T-helper 17 cell (primary cell): ENCODE measurements around the gene STX2. TPM values are rescaled to one million over a fixed set of nuclear protein-coding genes. Genes with fewer than 3 reads are reported as not detected.
"Not testable (repeated sequence)": the region's sequence is repeated elsewhere in the genome, so short reads cannot be mapped to it uniquely, and the experiment has no call there.

Experiments used
- ATAC-seq: fragments of 150-1000 bp; cut with Tn5 transposase; 2 replicates; pipeline ENCODE4 v1.10.0; 2021; ENCODE audit warnings: mild to moderate bottlenecking, moderate library complexity
- DNase-seq, 3 donors: peaks; one replicate each; pipeline versions ENCODE4 v3.0.0 to v3.0.0-alpha.2; 2020 to 2021
- H3K9me3 ChIP-seq: one replicate; pipeline ENCODE4 v1.7.0; 2013; ENCODE audit warnings: low read length, mild to moderate bottlenecking; ENCODE audit not compliant: control insufficient read depth, poor library complexity, severe bottlenecking
- H3K27ac Mint-ChIP-seq: one replicate; pipeline ENCODE4 v1.8.0; 2022; ENCODE audit warnings: mild to moderate bottlenecking, moderate library complexity, mixed read lengths
- H3K27me3 Mint-ChIP-seq: one replicate; pipeline ENCODE4 v1.8.0; 2022; ENCODE audit warnings: mixed read lengths
- H3K36me3 Mint-ChIP-seq: one replicate; pipeline ENCODE4 v1.8.0; 2022; ENCODE audit warnings: low read depth, mixed read lengths
- H3K4me1 Mint-ChIP-seq: one replicate; pipeline ENCODE4 v1.8.0; 2022; ENCODE audit warnings: mild to moderate bottlenecking, mixed read lengths
- H3K4me3 Mint-ChIP-seq: one replicate; pipeline ENCODE4 v1.8.0; 2022; ENCODE audit warnings: mild to moderate bottlenecking, moderate library complexity, mixed read lengths
- total RNA-seq, 4 donors: library from RNA in 2 of 4; stranded (reverse) in 2 of 4; gene quantifications; one replicate each; pipeline ENCODE4 v1.2.3 and lab custom pipeline; 2022 to 2026

STX2 gene
- total RNA-seq, 2 donors from 2014 or later: 22.5 to 41.1 TPM

DNA sequence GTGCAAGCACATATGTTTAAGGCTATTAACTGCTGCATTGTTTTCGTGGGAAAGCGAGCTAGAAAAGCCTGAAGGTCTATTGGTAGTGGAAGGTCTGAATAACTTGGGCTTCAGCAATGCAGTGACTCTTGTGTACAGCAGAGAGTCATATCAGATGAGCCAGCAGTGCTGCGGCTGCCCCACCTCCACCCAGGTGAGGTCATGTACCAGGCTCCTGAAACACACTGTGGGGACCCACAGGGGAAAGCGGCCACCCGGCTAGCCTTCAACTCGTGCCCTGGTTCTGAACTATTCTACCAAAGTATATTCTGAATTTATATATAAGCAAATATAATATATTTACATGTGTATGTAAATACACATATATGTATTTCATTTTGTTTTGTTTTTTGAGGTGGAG is 20.1 kb upstream of the STX2 start:
- H3K4me1 Mint-ChIP-seq: no peaks in the 10 kb centered on the region
- peaks cover 2% of the 10 kb centered on the region for H3K36me3 Mint-ChIP-seq

DNA sequence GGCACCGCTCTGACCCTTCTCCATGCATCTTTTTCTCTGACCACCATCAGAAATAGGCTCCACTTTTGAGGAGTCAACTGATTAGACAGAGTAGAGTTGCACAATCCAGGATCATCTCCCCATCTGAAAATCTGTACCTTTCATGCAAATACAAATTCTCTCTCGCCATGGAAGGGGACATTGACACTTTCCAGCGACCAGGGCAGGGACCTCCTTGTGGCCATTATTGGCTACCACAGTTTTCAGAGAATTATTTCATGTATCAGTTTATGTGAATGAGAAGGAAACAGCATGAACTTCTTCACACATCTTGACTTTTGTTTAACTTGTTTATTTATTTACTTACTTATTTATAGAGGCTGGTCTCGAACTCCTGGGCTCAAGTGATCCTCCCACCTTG is 19.0 kb upstream of the STX2 start:
- peaks cover 2% of the 10 kb centered on the region for H3K36me3 Mint-ChIP-seq
- H3K4me1 Mint-ChIP-seq: no peaks in the 10 kb centered on the region
- ATAC-seq (no peak), DNase-seq (no peak)
- H3K4me3 Mint-ChIP-seq: no peak overlapping the region
- H3K27ac Mint-ChIP-seq: no peak overlapping the region
- peaks cover 4% of the 10 kb centered on the region for H3K27me3 Mint-ChIP-seq
- H3K9me3 ChIP-seq: no peaks in the 10 kb centered on the region

More for the DNA sequence above, 20.1 kb upstream of the STX2 start:
- H3K9me3 ChIP-seq: no peaks in the 10 kb centered on the region
- DNase-seq: no peak
- Mint-ChIP-seq H3K27ac (no peak overlapping the region), H3K27me3 (peaks cover 4% of the 10 kb centered on the region), H3K4me3 (no peak overlapping the region)
- ATAC-seq: no peak

DNA sequence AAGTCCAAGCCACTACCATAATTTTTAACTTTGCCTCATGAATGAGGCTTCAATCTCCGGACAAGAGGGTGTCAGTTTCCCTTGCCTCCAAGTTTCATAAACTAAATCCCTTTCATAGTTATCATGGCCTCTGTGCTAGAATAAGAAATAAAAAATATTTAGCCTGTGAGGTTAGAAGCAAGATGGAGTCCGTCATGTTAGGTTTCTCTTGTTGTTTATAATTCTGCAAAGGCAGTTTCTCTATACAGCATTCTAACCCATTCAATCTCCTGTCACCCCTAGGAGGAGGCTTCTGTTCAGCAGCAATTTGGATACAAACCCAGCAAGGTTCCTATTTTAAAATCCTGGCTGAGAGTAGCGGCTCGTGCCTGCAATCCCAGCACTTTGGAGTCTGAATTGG is 17.0 kb upstream of the STX2 start:
- Mint-ChIP-seq H3K27ac (no peak overlapping the region), H3K27me3 (peaks cover 4% of the 10 kb centered on the region), H3K4me3 (no peak overlapping the region), H3K4me1 (no peaks in the 10 kb centered on the region), H3K36me3 (no peaks in the 10 kb centered on the region)
- DNase-seq (no peak), ATAC-seq (no peak)
- no peaks in the 10 kb centered on the region for H3K9me3 ChIP-seq

DNA sequence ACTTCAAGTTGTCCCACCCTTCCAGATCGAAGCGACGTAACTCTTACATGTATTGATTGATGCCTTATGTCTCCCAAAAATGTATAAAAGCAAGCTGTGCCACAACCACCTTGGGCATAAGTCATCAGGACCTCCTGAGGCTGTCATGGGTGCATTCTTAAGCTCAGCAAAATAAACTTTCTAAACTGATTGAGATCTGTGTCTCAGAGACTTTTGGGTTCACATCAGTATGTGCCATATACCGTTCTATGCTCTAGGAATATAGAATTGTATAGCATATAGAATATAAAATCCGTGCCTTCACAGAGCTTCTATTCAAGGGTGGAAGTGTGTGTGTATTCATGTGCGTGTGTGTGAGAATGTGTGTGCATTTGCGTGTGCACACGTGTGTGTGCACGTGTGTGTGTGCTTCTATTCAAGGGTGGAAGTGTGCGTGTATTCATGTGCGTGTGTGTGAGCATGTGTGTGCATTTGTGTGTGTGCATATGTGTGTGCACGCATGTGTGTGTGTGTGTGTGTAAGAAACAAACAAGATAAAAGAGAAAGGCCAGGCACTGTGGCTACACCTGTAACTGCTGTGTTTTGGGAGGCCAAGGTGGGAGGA is 11.5 kb upstream of the STX2 start:
- Mint-ChIP-seq H3K27ac (no peak overlapping the region), H3K27me3 (no peaks in the 10 kb centered on the region), H3K4me3 (no peak overlapping the region), H3K4me1 (no peaks in the 10 kb centered on the region), H3K36me3 (peaks cover 2% of the 10 kb centered on the region)
- no peaks in the 10 kb centered on the region for H3K9me3 ChIP-seq
- ATAC-seq: no peak
- no peak for DNase-seq

DNA sequence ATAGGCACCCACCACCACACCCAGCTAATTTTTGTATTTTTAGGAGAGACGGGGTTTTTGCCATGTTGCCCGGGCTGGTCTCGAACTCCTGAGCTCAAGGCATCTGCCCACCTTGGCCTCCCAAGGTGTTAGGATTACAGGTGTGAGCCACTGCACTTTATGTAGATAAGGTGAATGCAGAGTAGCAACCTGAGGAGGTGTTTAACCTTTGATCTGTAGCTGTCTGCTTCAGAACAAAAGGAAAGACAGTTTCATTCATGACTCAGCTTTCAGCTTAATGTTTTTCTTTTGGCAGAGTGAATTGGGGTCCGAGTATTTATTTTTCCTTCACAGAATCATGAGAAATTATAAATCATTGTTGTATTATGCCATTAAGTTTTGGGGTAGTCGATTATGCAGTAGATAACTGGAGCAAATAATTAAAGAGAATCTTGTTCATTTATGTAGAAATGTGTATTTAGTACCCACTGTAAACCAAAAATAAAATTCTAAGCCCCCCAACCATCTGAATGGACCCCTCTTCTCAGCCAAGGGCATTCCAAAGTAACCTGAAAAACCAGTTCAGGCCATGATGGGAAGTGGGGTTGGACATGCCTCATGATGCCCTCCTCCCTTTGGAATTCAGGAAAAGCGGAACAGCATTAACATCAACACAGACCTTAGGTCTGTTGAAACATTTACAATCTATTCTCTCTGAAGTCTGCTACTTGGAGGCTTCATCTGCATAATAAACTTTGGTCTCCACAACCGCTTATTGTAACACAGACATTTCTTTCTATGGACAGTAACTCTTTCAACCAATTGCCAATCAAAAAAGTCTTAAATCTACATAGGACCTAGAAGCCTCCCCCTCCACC is 10.7 kb upstream of the STX2 start:
- no peak overlapping the region for H3K4me3 Mint-ChIP-seq
- ATAC-seq: no peak

DNA sequence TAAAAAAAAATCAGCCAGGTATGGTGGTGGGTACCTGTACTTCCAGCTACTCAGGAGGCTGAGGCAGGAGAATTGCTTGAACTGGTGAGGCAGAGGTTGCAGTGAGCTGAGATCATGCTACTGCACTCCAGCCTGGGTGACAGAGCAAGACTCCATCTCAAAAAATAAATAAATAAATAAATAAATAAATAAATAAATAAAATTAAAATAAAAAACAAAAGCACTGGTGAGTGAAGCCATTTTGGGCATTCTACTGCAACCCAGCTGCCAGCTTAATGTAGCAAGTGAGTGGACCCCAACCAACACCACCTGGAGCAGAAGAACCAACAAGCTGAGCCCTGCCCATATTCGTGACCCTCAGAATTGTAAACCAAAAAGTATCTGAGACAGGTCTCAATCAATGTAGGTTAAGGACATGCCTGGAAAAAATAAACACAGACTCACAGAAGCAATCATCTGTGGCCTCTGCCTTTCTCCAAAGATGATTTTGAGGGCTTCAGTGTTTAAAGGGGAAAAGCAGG is 9.8 kb upstream of the STX2 start:
- not testable (repeated sequence) for DNase-seq, ATAC-seq, H3K4me3 Mint-ChIP-seq, H3K27me3 Mint-ChIP-seq, H3K36me3 Mint-ChIP-seq, H3K4me1 Mint-ChIP-seq, H3K27ac Mint-ChIP-seq, H3K9me3 ChIP-seq

More for the DNA sequence above, 10.7 kb upstream of the STX2 start:
- Mint-ChIP-seq H3K27ac (no peak overlapping the region), H3K4me1 (no peaks in the 10 kb centered on the region), H3K27me3 (no peaks in the 10 kb centered on the region), H3K36me3 (peaks cover 2% of the 10 kb centered on the region)
- H3K9me3 ChIP-seq: no peaks in the 10 kb centered on the region
- no peak for DNase-seq

DNA sequence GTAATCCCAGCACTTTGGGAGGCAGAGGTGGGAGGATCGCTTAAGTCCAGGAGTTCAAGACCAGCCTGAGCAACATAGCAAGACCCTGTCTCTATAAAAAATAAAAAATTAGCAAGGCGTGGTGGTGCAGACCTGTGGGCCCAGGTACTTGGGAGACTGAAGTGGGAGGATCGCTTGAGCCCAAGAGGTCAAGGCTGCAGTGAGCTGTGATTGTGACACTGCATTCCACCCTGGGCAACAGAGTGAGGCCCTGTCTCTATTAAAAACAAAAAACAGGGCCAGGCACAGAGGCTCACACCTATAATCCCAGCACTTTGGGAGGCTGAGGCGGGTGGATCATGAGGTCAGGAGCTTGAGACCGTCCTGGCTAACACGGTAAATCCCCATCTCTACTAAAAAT is 9.1 kb upstream of the STX2 start:
- not testable (repeated sequence) for H3K27me3 Mint-ChIP-seq, H3K9me3 ChIP-seq, H3K36me3 Mint-ChIP-seq, ATAC-seq, H3K27ac Mint-ChIP-seq, DNase-seq, H3K4me3 Mint-ChIP-seq, H3K4me1 Mint-ChIP-seq

DNA sequence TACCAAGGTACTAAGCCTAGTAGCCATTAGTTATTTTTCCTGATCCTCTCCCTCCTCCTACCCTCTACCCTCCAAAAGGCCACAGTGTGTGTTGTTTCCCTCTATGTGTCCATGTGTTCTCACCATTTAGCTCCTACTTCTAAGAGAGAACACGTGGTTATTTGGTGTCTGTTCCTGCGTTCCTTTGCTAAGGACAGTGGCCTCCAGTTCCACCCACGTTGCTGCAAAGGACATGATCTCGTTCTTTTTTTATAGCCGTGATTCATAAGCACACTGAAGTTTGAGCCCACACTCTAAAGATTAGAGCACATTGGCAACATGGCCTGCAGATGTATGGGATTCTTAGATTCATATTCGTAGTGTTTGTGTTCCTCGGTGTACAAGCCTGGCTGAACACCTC is 8.1 kb upstream of the STX2 start:
- H3K27me3 Mint-ChIP-seq: no peaks in the 10 kb centered on the region
- H3K4me3 Mint-ChIP-seq: no peak overlapping the region
- no peaks in the 10 kb centered on the region for H3K9me3 ChIP-seq
- no peaks in the 10 kb centered on the region for H3K4me1 Mint-ChIP-seq
- ATAC-seq (no peak), DNase-seq (no peak)
- peaks cover 2% of the 10 kb centered on the region for H3K36me3 Mint-ChIP-seq
- H3K27ac Mint-ChIP-seq: no peak overlapping the region

DNA sequence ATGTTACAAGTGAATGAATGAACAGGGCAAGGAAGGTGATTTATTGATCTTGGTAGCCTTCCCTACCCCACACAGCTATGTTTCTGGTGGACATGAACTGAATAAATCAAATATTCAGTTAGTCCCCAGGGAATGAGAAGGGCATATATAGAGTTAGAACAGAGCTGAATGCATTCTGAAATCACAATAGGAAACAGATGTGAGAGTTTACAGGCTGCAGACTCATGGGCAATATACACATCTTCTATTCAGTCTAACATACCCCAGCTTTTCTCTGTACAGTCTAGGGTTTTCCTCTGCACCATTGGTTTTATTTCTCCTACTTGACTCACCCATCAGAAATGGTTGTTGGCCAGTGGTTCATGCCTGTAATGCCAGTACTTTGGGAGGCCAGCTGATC is 7.3 kb upstream of the STX2 start:
- H3K36me3 Mint-ChIP-seq: peaks cover 2% of the 10 kb centered on the region
- ATAC-seq (no peak), DNase-seq (no peak)
- no peaks in the 10 kb centered on the region for H3K27me3 Mint-ChIP-seq
- H3K4me3 Mint-ChIP-seq: no peak overlapping the region
- no peak overlapping the region for H3K27ac Mint-ChIP-seq
- no peaks in the 10 kb centered on the region for H3K4me1 Mint-ChIP-seq
- no peaks in the 10 kb centered on the region for H3K9me3 ChIP-seq

DNA sequence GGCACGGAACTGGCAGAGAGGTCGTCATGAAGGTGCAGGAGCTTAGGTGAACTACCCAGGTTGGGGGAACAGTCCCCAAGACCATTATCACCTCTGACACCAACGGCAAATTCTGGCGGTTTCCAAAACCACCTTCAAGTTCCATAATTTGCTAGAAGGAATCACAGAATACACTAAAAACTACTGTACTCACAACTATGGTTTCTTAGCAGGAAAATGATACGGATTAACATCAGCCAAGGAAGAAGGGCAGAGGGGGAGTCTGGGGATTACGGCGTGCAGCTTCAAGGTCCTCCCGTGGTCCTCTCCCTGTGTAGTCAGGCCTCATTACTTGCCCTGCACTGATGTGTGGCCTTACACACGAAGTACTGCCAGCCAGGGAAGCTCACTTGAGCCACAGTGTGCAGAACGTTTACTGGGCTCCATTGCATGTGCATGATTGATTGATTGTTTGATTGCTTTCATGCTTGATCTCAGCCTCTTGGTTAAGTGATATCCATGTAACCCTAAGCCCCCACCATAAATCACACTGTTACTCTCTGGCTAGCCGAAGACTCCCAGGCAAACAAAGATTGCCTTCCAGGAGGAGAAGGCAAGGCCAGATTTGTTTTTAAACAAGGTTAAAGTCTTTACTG is 837 bp upstream of the STX2 start:
- peak overlapping the region; percentile 94 for H3K27ac Mint-ChIP-seq
- DNase-seq (no peak), ATAC-seq (no peak)
- H3K36me3 Mint-ChIP-seq: no peaks in the 10 kb centered on the region
- H3K4me1 Mint-ChIP-seq: peaks cover 17% of the 10 kb centered on the region
- no peaks in the 10 kb centered on the region for H3K27me3 Mint-ChIP-seq
- H3K4me3 Mint-ChIP-seq: peak overlapping the region; percentile 94
- no peaks in the 10 kb centered on the region for H3K9me3 ChIP-seq

DNA sequence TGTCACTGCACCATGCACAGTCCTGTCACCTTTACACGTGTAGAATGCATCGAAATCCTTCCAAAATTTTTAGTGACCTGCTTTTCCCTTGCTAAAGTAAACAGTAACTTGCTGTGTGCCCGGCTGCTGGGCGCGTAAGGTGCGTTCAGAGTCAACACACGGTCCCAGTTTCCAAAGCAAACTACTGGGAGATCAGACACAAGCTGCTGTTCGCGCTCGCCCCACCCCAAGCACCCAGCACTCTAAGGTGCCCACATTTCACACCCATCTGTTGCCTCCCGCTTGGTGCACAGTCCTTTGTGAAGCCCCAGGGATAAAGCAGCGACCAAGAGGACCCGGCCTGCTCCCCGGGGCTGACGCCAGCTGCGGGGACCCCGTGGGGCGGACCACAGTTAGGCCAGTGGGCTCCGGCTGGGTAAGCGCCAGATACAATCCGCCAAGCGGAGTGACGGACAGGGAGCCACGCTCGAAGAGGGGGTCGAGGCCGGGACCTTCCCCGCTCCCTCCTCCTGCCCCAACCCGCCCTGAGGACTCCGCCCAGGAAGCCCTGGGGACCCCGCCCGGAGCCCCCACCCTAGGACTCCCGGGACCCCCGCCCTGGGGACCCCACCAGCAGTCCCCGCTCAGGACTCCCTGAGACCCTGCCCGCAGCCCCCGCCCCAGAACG is 633 bp downstream of the STX2 start:
- Mint-ChIP-seq H3K27ac (peak overlapping the region; percentile 43), H3K36me3 (no peaks in the 10 kb centered on the region), H3K27me3 (no peaks in the 10 kb centered on the region), H3K4me1 (peaks cover 20% of the 10 kb centered on the region), H3K4me3 (peak overlapping the region; percentile 94)
- H3K9me3 ChIP-seq: no peaks in the 10 kb centered on the region
- DNase-seq (peak in 1 of 3 donors; percentile 7), ATAC-seq (peak; percentile 8)

DNA sequence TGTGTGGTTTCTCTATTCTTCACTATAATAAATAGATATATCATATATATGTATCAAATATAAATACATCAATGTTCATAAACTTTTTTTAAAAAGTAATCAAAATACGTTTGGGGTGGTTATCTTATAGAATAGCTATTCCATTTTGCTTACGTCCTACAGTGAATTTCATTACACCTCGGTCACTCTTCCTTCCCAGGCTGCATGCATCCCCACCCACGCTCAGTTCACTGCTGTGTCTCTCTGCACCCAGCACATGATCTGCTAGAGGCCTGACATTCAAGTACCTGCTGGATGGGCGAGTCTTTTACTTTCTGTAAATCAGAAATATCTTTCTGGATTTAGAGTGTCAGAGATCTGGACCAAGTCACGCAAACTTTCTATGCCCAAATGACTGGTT is 3.6 kb downstream of the STX2 start:
- no peaks in the 10 kb centered on the region for H3K36me3 Mint-ChIP-seq
- peaks cover 32% of the 10 kb centered on the region for H3K4me1 Mint-ChIP-seq
- H3K4me3 Mint-ChIP-seq: no peak overlapping the region
- no peak for ATAC-seq
- no peak for DNase-seq
- no peaks in the 10 kb centered on the region for H3K9me3 ChIP-seq
- H3K27ac Mint-ChIP-seq: no peak overlapping the region
- no peaks in the 10 kb centered on the region for H3K27me3 Mint-ChIP-seq

DNA sequence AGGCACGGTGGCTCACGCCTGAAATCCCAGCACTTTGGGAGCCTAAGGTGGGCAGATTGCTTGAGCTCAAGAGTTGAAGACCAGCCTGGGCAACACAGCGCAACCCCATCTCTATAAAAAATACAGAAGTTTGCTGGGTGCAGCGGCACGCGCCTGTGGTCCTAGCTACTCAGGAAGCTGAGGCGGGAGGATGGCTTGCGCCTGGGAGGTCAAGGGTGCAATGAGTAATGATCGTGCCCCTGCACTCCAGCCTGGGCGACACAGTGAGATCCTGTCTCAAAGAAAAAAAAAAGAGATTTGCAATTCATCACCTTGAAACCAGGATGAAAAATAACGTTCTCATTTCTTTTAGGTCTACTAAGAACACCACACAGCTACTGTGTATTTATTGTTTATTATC is 4.0 kb downstream of the STX2 start:
- no peaks in the 10 kb centered on the region for H3K27me3 Mint-ChIP-seq
- ATAC-seq: no peak
- H3K9me3 ChIP-seq: no peaks in the 10 kb centered on the region
- H3K4me3 Mint-ChIP-seq: no peak overlapping the region
- peaks cover 36% of the 10 kb centered on the region for H3K4me1 Mint-ChIP-seq
- DNase-seq: no peak
- no peak overlapping the region for H3K27ac Mint-ChIP-seq
- no peaks in the 10 kb centered on the region for H3K36me3 Mint-ChIP-seq
